H1 (cell line): ENCODE results near the gene GRIP2. TPM values are rescaled to one million over a fixed set of nuclear protein-coding genes. Genes with fewer than 3 reads are reported as not detected.

Experiments
- CTCF ChIA-PET: fragments of 300-600 bp; sonication (Branson Sonifier 250); formaldehyde crosslinking; loops from one replicate; lab custom pipeline; 2021; ENCODE audit not compliant: partially characterized antibody; lab: Charles Lee
- POLR2A ChIA-PET: fragments of 300-600 bp; sonication (Branson Sonifier 250); formaldehyde crosslinking; loops from one replicate; lab custom pipeline; 2021; ENCODE audit warnings: inconsistent platforms; ENCODE audit not compliant: partially characterized antibody; lab: Charles Lee
- DNase-seq, 2 experiments: peaks; one replicate each; pipeline versions ENCODE4 v3.0.0 to v3.0.0-alpha.2; 2010 to 2022; ENCODE audit warnings: low spot score in 2 of 2, low read depth in 1 of 2, mixed read lengths in 1 of 2
- FAIRE-seq: peaks from 2 replicates; lab custom pipeline; 2011; peaks lifted over from hg19 to GRCh38; lab: Jason Lieb, UNC
- H2AFZ ChIP-seq: 2 replicates; pipeline ENCODE4 v1.8.1; 2012; ENCODE audit warnings: low read length, inconsistent platforms
- H2AK5ac ChIP-seq: 2 replicates; pipeline ENCODE4 v1.6.1; 2013; ENCODE audit warnings: low read depth, low read length
- H2BK120ac ChIP-seq: replicated peaks from 2 replicates; pipeline ENCODE3; 2013; ENCODE audit warnings: low read depth, low read length, inconsistent platforms
- H2BK12ac ChIP-seq: 2 replicates; pipeline ENCODE4 v1.6.1; 2013; ENCODE audit warnings: low read depth, low read length
- H2BK15ac ChIP-seq: 2 replicates; pipeline ENCODE4 v1.6.1; 2013; ENCODE audit warnings: low read length
- H2BK20ac ChIP-seq: 2 replicates; pipeline ENCODE4 v1.6.1; 2013; ENCODE audit warnings: low read length
- H2BK5ac ChIP-seq: 2 replicates; pipeline ENCODE4 v1.6.1; 2013; ENCODE audit warnings: low read depth, low read length
- H3K14ac ChIP-seq: 2 replicates; pipeline ENCODE4 v1.6.1; 2013; ENCODE audit warnings: inconsistent platforms; ENCODE audit not compliant: insufficient read length
- H3K18ac ChIP-seq: 2 replicates; pipeline ENCODE4 v1.6.1; 2013; ENCODE audit warnings: low read length; ENCODE audit errors: extremely low read depth
- H3K23ac ChIP-seq: 2 replicates; pipeline ENCODE4 v1.6.1; 2013; ENCODE audit warnings: inconsistent platforms; ENCODE audit not compliant: insufficient read length
- H3K23me2 ChIP-seq: 2 replicates; pipeline ENCODE4 v1.6.1; 2013; ENCODE audit warnings: low read depth, low read length
- H3K27ac ChIP-seq: 2 replicates; pipeline ENCODE4 v1.6.1; 2011; ENCODE audit warnings: low read depth, low read length, inconsistent platforms
- H3K27me3 ChIP-seq, 4 experiments: replicated peaks in 1 of 4; 1 replicate in 1 of 4; 2 replicates in 3 of 4; pipeline versions ENCODE4 v1.6.1 to v1.8.1; 2011 to 2013; ENCODE audit warnings: low read length in 3 of 4, mild to moderate bottlenecking in 3 of 4, inconsistent platforms in 2 of 4, mixed read lengths in 2 of 4, moderate library complexity in 1 of 4; ENCODE audit not compliant: control insufficient read depth in 3 of 4, insufficient read depth in 3 of 4; ENCODE audit errors: extremely low read depth in 1 of 4
- H3K36me3 ChIP-seq, 4 experiments: 2 replicates each; pipeline versions ENCODE4 v1.6.1 to v1.8.1; 2011 to 2013; ENCODE audit warnings: mild to moderate bottlenecking in 4 of 4, low read length in 3 of 4, moderate library complexity in 2 of 4, control low read depth in 1 of 4, inconsistent platforms in 1 of 4; ENCODE audit not compliant: insufficient read depth in 4 of 4, control insufficient read depth in 2 of 4
- H3K4ac ChIP-seq: replicated peaks from 2 replicates; pipeline ENCODE3; 2013; ENCODE audit warnings: low read length, low read depth, mixed read lengths, inconsistent platforms; ENCODE audit not compliant: insufficient read length
- H3K4me1 ChIP-seq, 4 experiments: replicated peaks in 1 of 4; 1 replicate in 1 of 4; 2 replicates in 3 of 4; pipeline versions ENCODE4 v1.6.1 to v1.8.1; 2011 to 2013; ENCODE audit warnings: low read length in 3 of 4, inconsistent platforms in 2 of 4, mixed read lengths in 1 of 4; ENCODE audit not compliant: insufficient read depth in 4 of 4, control insufficient read depth in 3 of 4
- H3K4me2 ChIP-seq, 2 experiments: 2 replicates each; pipeline versions ENCODE4 v1.6.1 to v1.8.1; 2011 to 2013; ENCODE audit warnings: low read depth in 2 of 2, low read length in 2 of 2, control low read depth in 1 of 2, inconsistent platforms in 1 of 2, mild to moderate bottlenecking in 1 of 2; ENCODE audit not compliant: insufficient read depth in 1 of 2
- H3K4me3 ChIP-seq, 4 experiments: fragments of 200-600, 300-600 bp in 1 of 4; sonication (generic), shearing (Covaris generic), sonication (Bioruptor Twin) in 1 of 4; 2 replicates each; pipeline versions ENCODE4 v1.5.1 to v1.8.1; 2011 to 2016; ENCODE audit warnings: low read length in 4 of 4, low read depth in 3 of 4, control low read depth in 2 of 4, inconsistent platforms in 2 of 4, mild to moderate bottlenecking in 2 of 4, mixed read lengths in 1 of 4, moderate library complexity in 1 of 4; ENCODE audit not compliant: insufficient read depth in 2 of 4; ENCODE audit errors: extremely low read depth in 1 of 4
- H3K56ac ChIP-seq: replicated peaks from 2 replicates; pipeline ENCODE3; 2013; ENCODE audit warnings: low read depth, mild to moderate bottlenecking, mixed read lengths, low read length, inconsistent platforms; ENCODE audit not compliant: insufficient read length
- H3K79me1 ChIP-seq: 2 replicates; pipeline ENCODE4 v1.6.1; 2013; ENCODE audit warnings: low read depth, low read length, control low read depth
- H3K79me2 ChIP-seq, 2 experiments: 2 replicates each; pipeline versions ENCODE4 v1.6.1 to v1.8.1; 2012 to 2013; ENCODE audit warnings: low read length in 2 of 2, mild to moderate bottlenecking in 2 of 2, inconsistent platforms in 1 of 2; ENCODE audit not compliant: insufficient read depth in 2 of 2, control insufficient read depth in 1 of 2
- H3K9ac ChIP-seq, 4 experiments: replicated peaks in 1 of 4; 1 replicate in 1 of 4; 2 replicates in 3 of 4; pipeline versions ENCODE4 v1.6.1 to v1.8.1; 2011 to 2013; ENCODE audit warnings: low read depth in 3 of 4, low read length in 3 of 4, control low read depth in 2 of 4, mild to moderate bottlenecking in 2 of 4, moderate library complexity in 2 of 4, inconsistent platforms in 1 of 4; ENCODE audit errors: extremely low read depth in 1 of 4
- H3K9me3 ChIP-seq, 2 experiments: 2 replicates each; pipeline versions ENCODE4 v1.6.1 to v1.8.1; 2012 to 2013; ENCODE audit warnings: mild to moderate bottlenecking in 2 of 2, moderate library complexity in 2 of 2, control low read depth in 1 of 2, inconsistent platforms in 1 of 2, low read depth in 1 of 2, low read length in 1 of 2, mixed read lengths in 1 of 2; ENCODE audit not compliant: insufficient read depth in 2 of 2
- H4K20me1 ChIP-seq, 2 experiments: replicated peaks in 1 of 2; 2 replicates each; pipeline versions ENCODE3 to v1.8.1; 2011 to 2013; ENCODE audit warnings: inconsistent platforms in 2 of 2, low read length in 2 of 2, mild to moderate bottlenecking in 1 of 2; ENCODE audit not compliant: insufficient read depth in 2 of 2, control insufficient read depth in 1 of 2
- H4K5ac ChIP-seq: 2 replicates; pipeline ENCODE4 v1.6.1; 2013; ENCODE audit warnings: low read length, low read depth, mixed read lengths, inconsistent platforms; ENCODE audit not compliant: insufficient read length
- H4K8ac ChIP-seq: 2 replicates; pipeline ENCODE4 v1.8.0; 2013; ENCODE audit warnings: mild to moderate bottlenecking, moderate library complexity, low read length, inconsistent platforms; ENCODE audit not compliant: insufficient read depth; ENCODE audit errors: extremely low read depth
- H4K91ac ChIP-seq: replicated peaks from 2 replicates; pipeline ENCODE3; 2013; ENCODE audit warnings: low read length, mixed read lengths, inconsistent platforms; ENCODE audit not compliant: insufficient read length
- ATF2 ChIP-seq: IDR thresholded peaks from 2 replicates; pipeline ENCODE4 v1.6.1; 2012; ENCODE audit warnings: low read length, inconsistent platforms
- BRCA1 ChIP-seq: IDR thresholded peaks from 2 replicates; pipeline ENCODE4 v1.6.1; 2012; ENCODE audit warnings: low read depth, low read length, improper control_type of control experiment
- CBX8 ChIP-seq: fragments of 300-800, 300-1000 bp; sonication (generic); IDR thresholded peaks from 2 replicates; pipeline ENCODE4 v1.7.1; 2016; ENCODE audit warnings: low read depth, low read length, borderline replicate concordance
- CEBPB ChIP-seq: IDR thresholded peaks from 2 replicates; pipeline ENCODE4 v1.6.1; 2012; ENCODE audit warnings: low read depth, low read length
- CHD2 ChIP-seq: IDR thresholded peaks from 2 replicates; pipeline ENCODE4 v1.6.1; 2012; ENCODE audit warnings: low read length, improper control_type of control experiment
- EGR1 ChIP-seq: IDR thresholded peaks from 2 replicates; pipeline ENCODE4 v1.6.1; 2011; ENCODE audit warnings: low read depth, low read length, borderline replicate concordance
- EZH2 ChIP-seq: fragments of 200-600 bp; sonication (generic); IDR thresholded peaks from 2 replicates; pipeline ENCODE4 v1.7.1; 2012; ENCODE audit warnings: low read depth, mild to moderate bottlenecking, moderate library complexity, low read length, inconsistent platforms; ENCODE audit not compliant: severe bottlenecking
- RNF2 ChIP-seq: fragments of 200-900, 300-1000 bp; sonication (generic); IDR thresholded peaks from 2 replicates; pipeline ENCODE4 v1.7.1; 2016; ENCODE audit warnings: borderline replicate concordance, low read depth, mild to moderate bottlenecking, antibody characterized with exemption, low read length; ENCODE audit not compliant: poor library complexity, severe bottlenecking; ENCODE audit errors: missing control alignments
- RXRA ChIP-seq: IDR thresholded peaks from 2 replicates; pipeline ENCODE4 v1.6.1; 2011; ENCODE audit warnings: low read depth, mild to moderate bottlenecking, low read length, moderate library complexity; ENCODE audit not compliant: insufficient read depth
- SP2 ChIP-seq: IDR thresholded peaks from 2 replicates; pipeline ENCODE4 v1.6.1; 2012; ENCODE audit warnings: mild to moderate bottlenecking, low read length, inconsistent platforms
- TAF1 ChIP-seq: IDR thresholded peaks from 2 replicates; pipeline ENCODE4 v1.6.1; 2011; ENCODE audit warnings: mild to moderate bottlenecking, low read depth, low read length
- WGBS, 2 experiments: shearing (Covaris generic) in 1 of 2; methylation state at CpG; one replicate each; pipeline versions ENCODE4 v1.1.6 to v1.1.7; 2013 to 2015; ENCODE audit warnings: low lambda C conversion rate in 2 of 2, mixed read lengths in 2 of 2, inconsistent platforms in 1 of 2, low coverage in 1 of 2, missing lambda C conversion rate in 1 of 2; ENCODE audit not compliant: insufficient replicate concordance in 2 of 2, insufficient coverage in 1 of 2, insufficient read length in 1 of 2; ENCODE audit errors: extremely low coverage in 1 of 2, missing lambda C conversion rate in 1 of 2; 5-methylcytosine and 5-hydroxymethylcytosine counted together
- polyA plus RNA-seq, 7 experiments: library from polyadenylated mRNA; depleted of rRNA in 3 of 7; stranded (reverse) in 5 of 7; unstranded in 2 of 7; fragments of >200 nt in 5 of 7; fragments of 200-250 nt in 2 of 7; gene quantifications; 1 replicate in 5 of 7; 2 replicates in 1 of 7; 4 replicates in 1 of 7; pipeline versions ENCODE4 v1.2.1 to v1.2.3, GENCODE V29; 2011 to 2013; ENCODE audit warnings: missing spikeins in 2 of 7, mixed read lengths in 2 of 7
- total RNA-seq: library from RNA; stranded (reverse); fragmentation: NEBNext Ultra II Directional; extraction: Animal tissue kit (Norgen Biotek cat#: 25700); gene quantifications from 2 replicates; pipeline ENCODE4 v1.2.1, GENCODE V29; 2021

The GRIP2 gene
- total and polyA plus RNA-seq, 2 of the 8 experiments (the other 6 are each of a cell fraction or from before 2014, with no cell fraction given), result 2.5 to 6.4 TPM

GRCh38 chr3:14446988-14447570 is 93.1 kb downstream of the GRIP2 start:
- no peak overlapping the region for H2BK12ac ChIP-seq
- no peak for FAIRE-seq
- TF ChIP-seq RXRA (no peak), CBX8 (no peak), EGR1 (no peak), BRCA1 (no peak), SP2 (no peak), TAF1 (no peak), RNF2 (no peak), ATF2 (no peak), CHD2 (no peak), EZH2 (no peak), CEBPB (no peak)

More at GRCh38 chr3:14446988-14447570, 93.1 kb downstream of the GRIP2 start:
- Histone ChIP-seq H2BK120ac (no peak overlapping the region), H3K9ac (no peak overlapping the region), H3K4me1 (no peaks in the 10 kb centered on the region), H4K5ac (no peak overlapping the region), H2BK20ac (no peak overlapping the region), H2AFZ (no peak overlapping the region), H3K79me1 (peaks cover 16% of the 10 kb centered on the region), H3K4me3 (no peak overlapping the region), H4K8ac (no peak overlapping the region), H4K20me1 (peaks cover 3 to 14% of the 10 kb centered on the region in 2 experiments), H3K4ac (no peak overlapping the region), H3K36me3 (peaks cover 27 to 66% (median 50%) of the 10 kb centered on the region in 4 experiments), H2BK5ac (no peak overlapping the region), H3K14ac (no peak overlapping the region), H3K27me3 (no peaks in the 10 kb centered on the region; a peak in 1 of 7 replicates), H3K27ac (no peak overlapping the region), H3K79me2 (peaks cover 0 to 4% of the 10 kb centered on the region in 2 experiments; a peak in 1 of 4 replicates), H3K23ac (no peak overlapping the region), H3K4me2 (no peak overlapping the region), H3K9me3 (no peaks in the 10 kb centered on the region), H2BK15ac (no peak overlapping the region), H3K56ac (peak overlapping the region; percentile 99), H3K23me2 (peaks cover 6% of the 10 kb centered on the region; the same call in 1 of the 2 replicates), H2AK5ac (no peak overlapping the region), H3K18ac (no peak overlapping the region), H4K91ac (no peak overlapping the region)
- ChIA-PET POLR2A (interaction anchor here (0.7 kb wide), 1 partner anchor 175 kb away, joined by 4 read pairs; no protein-coding TSS in a partner anchor), CTCF (interaction anchor here (0.9 to 2.5 kb wide), 8 partner anchors 9 to 186 kb away, joined by 3 to 9 read pairs (median 4); no protein-coding TSS in a partner anchor)
- DNase-seq, result no peak
- 86% methylated on average over 1 of the region's 1 CpG; no CpG with 5 or more reads in 1 of the 2 experiments for WGBS, 2 experiments
